Measurements from ENCODE around the gene TPK1.

TPK1 gene

GRCh38 chr7:144717720-144718119, 118.1 kb downstream of the TPK1 start:
- H3K27ac ChIP-seq, result no peak overlapping the region
- DNase-seq (ENCODE audit: low spot score), result no peak
- TF ChIP-seq CTCF (conservative IDR thresholded peaks at IDR 0.05; ENCODE audit: low read depth), result no peak
- POLR2A ChIA-PET (ENCODE audit: low non-redundant PET), result no interaction called here
- CTCF ChIA-PET, result no interaction called here

GRCh38 chr7:144713850-144714249, 122.0 kb downstream of the TPK1 start:
- ChIA-PET POLR2A (ENCODE audit: low non-redundant PET) (no interaction called here), CTCF (interaction anchor here (0.5 to 0.8 kb wide), 2 partner anchors 15 to 43 kb away, joined by 3 to 4 read pairs; no protein-coding TSS in a partner anchor)
- no peak for DNase-seq (ENCODE audit: low spot score)
- H3K27ac ChIP-seq, result no peak overlapping the region
- TF ChIP-seq CTCF (conservative IDR thresholded peaks at IDR 0.05; ENCODE audit: low read depth), result no peak

GRCh38 chr7:144710791-144711190, 125.1 kb downstream of the TPK1 start:
- TF ChIP-seq CTCF (conservative IDR thresholded peaks at IDR 0.05; ENCODE audit: low read depth), result no peak
- ChIA-PET CTCF (interaction anchor here (0.6 kb wide), 1 partner anchor 15 kb away, joined by 5 read pairs; no protein-coding TSS in a partner anchor), POLR2A (ENCODE audit: low non-redundant PET) (no interaction called here)
- no peak for DNase-seq (ENCODE audit: low spot score)
- no peak overlapping the region for H3K27ac ChIP-seq

- no peak for DNase-seq (ENCODE audit: low spot score)
- ChIA-PET CTCF (no interaction called here), POLR2A (ENCODE audit: low non-redundant PET) (no interaction called here)
- H3K27ac ChIP-seq, result no peak overlapping the region
- no peak for TF ChIP-seq CTCF (conservative IDR thresholded peaks at IDR 0.05; ENCODE audit: low read depth)
Measured at GRCh38 chr7:144709066-144709465, 126.8 kb downstream of the TPK1 start.

GRCh38 chr7:144691240-144691639, 144.6 kb downstream of the TPK1 start:
- no peak overlapping the region for H3K27ac ChIP-seq
- CTCF ChIA-PET, result no interaction called here
- no peak for TF ChIP-seq CTCF (conservative IDR thresholded peaks at IDR 0.05; ENCODE audit: low read depth)
- no peak for DNase-seq (ENCODE audit: low spot score)
- POLR2A ChIA-PET (ENCODE audit: low non-redundant PET), result no interaction called here

- TF ChIP-seq CTCF (conservative IDR thresholded peaks at IDR 0.05; ENCODE audit: low read depth), result no peak
- no peak overlapping the region for H3K27ac ChIP-seq
- CTCF ChIA-PET, result no interaction called here
- POLR2A ChIA-PET (ENCODE audit: low non-redundant PET), result no interaction called here
- no peak for DNase-seq (ENCODE audit: low spot score)
Measured at GRCh38 chr7:144682581-144683280, 153.1 kb downstream of the TPK1 start.
